ENCODE results near the gene EPHA2. TPM values are rescaled to one million over a fixed set of nuclear protein-coding genes. Genes with fewer than 3 reads are reported as not detected.

Gene EPHA2
- total and polyA plus RNA-seq, 4 donors, result 5.4 to 25.9 (median 15.7) TPM

DNA sequence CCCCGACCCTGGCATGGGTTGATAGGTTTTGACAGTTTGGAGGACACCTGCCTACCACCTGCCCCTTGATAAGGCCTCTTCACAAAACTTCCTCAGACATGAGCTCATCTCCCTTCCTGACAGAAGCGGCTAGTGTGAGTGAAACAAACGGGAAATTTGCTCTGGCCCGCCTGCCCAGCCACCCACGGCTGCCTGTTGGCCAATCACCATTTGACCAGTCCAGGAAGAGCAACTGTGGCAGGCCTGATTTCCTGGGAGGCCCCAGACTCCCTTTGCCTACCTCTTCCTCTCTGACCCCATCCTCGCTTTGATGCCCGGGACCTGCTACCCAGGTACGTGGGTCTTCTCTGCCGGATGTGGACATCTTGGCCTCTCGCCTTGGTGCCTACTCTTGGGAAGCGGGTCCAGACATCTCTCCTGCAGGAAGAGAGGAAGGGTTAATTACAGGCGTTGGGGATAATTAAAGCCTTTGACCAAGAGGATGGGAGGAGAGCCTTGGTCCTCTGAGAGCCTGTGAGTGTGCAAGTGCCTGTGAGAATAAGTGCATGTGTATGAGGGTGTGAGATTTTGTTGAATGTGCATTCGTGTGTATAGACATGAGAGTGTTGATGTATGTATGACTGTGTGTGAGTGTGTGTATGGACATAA, 1.1 kb upstream of the EPHA2 start:
- H3K4me3 ChIP-seq (ENCODE audit: low read length in 2 of 2), result no peak overlapping the region
- ATAC-seq (ENCODE audit: low FRiP score) (no peak), DNase-seq (peak in 1 of 2 donors; percentile 73)
- no peaks in the 10 kb centered on the region for H3K9me3 ChIP-seq (ENCODE audit: control insufficient read depth, low read length)
- no peaks in the 10 kb centered on the region for H3K36me3 ChIP-seq (ENCODE audit: control insufficient read depth in 1 of 2, insufficient read depth in 2 of 2, low read length in 1 of 2)
- H3K27me3 ChIP-seq (ENCODE audit: control insufficient read depth in 1 of 2, insufficient read depth in 2 of 2, low read length in 1 of 2), result no peaks in the 10 kb centered on the region
- H3K27ac ChIP-seq (ENCODE audit: low read depth in 1 of 2, low read length in 2 of 2), result no peak overlapping the region
- H3K4me1 ChIP-seq (ENCODE audit: control insufficient read depth in 1 of 2, insufficient read depth in 2 of 2, low read length in 2 of 2), result no peaks in the 10 kb centered on the region
- intact Hi-C loops (cut with DNase I), result no loop called here
- WGBS, 2 donors, result 87 to 89% methylated on average over 13 of the region's 13 CpGs

DNA sequence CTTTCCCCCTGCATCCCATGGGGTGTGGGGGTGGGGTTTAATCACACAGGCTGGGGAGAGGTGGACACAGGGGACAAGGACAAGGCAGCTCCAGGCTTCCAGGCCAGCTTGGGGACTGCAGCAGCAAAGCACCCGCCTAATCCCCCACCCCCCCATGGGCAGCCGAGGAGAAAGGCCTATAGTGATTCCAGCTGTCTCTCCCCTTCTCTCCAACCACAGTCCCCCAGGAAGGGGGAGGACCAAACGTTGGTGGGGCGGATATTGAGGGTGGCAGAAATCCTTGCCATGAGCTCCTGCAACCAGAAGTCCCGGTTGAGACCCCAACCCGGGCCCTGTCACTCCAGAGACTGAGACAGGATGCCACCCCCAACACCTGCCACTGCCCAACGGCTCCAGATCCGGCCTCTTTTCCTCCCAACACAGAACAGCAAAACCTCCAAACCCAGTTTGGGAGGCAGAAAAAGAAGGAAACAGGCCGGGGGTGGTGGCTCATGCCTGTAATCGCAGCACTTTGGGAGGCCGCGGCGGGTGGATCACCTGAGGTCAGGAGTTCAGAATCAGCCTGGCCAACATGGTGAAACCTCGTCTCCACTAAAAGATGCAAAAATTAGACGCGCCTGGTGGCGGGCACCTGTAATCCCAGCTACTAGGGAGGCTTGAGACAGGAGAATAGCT, 1.7 kb downstream of the EPHA2 start:
- H3K4me1 ChIP-seq (ENCODE audit: control insufficient read depth in 1 of 2, insufficient read depth in 2 of 2, low read length in 2 of 2), result no peaks in the 10 kb centered on the region
- H3K4me3 ChIP-seq (ENCODE audit: low read length in 2 of 2), result no peak overlapping the region
- WGBS, 2 donors, result 56 to 68% methylated on average over 17 of the region's 17 CpGs
- intact Hi-C loops (cut with DNase I), result loop anchor here in 1 of 2 donors (2.0 kb wide), 1 partner anchor 27 kb away; no protein-coding TSS in a partner anchor
- H3K36me3 ChIP-seq (ENCODE audit: control insufficient read depth in 1 of 2, insufficient read depth in 2 of 2, low read length in 1 of 2), result no peaks in the 10 kb centered on the region
- H3K9me3 ChIP-seq (ENCODE audit: control insufficient read depth, low read length), result no peaks in the 10 kb centered on the region
- H3K27me3 ChIP-seq (ENCODE audit: control insufficient read depth in 1 of 2, insufficient read depth in 2 of 2, low read length in 1 of 2), result no peaks in the 10 kb centered on the region
- ATAC-seq (ENCODE audit: low FRiP score), result no peak
- no peak for DNase-seq
- H3K27ac ChIP-seq (ENCODE audit: low read depth in 1 of 2, low read length in 2 of 2), result no peak overlapping the region

DNA sequence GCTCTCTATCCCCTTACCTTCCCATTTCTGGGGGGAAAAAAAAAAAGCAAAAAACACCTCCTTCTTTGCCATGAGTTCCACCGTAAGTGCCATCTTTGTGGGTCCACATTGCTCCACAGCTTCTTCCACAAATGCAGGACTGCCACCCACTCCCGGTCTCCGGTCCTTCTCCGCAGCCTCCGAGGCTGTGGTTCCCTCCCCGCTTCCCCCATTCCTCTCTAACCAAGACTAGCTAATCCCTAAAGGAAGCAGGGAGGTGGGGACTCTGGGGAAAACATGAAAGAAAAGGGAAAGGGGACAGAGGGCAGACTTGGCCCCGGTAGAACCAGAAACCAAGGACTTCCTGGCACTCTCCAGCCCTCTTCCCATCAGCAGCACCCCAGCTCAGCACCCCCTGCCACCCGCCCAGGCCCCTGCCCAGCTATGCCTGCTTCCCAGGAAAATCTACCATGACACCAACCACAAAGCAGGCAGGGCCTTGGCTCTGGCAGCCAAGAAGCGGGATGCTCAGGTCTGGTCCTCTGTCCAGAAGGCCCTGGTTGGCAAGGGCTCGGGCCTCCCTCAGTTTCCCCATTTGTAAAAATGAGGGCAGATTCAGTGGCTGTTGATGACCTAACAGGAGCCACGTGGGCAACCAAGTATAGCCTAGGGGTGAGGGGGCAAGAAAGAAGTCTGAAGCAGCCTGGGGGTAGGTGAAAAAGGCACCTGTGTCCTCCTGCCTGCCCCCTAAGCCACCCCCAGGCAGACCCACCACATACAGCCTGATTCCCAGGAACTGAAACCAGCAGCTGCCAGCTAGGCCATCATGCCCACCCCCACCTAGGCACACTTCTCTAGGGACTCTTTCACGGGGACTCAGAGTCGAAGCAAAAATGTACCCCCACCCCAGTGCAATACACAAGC, 2.5 kb downstream of the EPHA2 start:
- peaks cover 0 to under 1% of the 10 kb centered on the region in 2 donors for H3K36me3 ChIP-seq (ENCODE audit: control insufficient read depth in 1 of 2, insufficient read depth in 2 of 2, low read length in 1 of 2)
- H3K4me3 ChIP-seq (ENCODE audit: low read length in 2 of 2), result no peak overlapping the region
- DNase-seq (no peak), ATAC-seq (ENCODE audit: low FRiP score) (no peak)
- H3K27ac ChIP-seq (ENCODE audit: low read depth in 1 of 2, low read length in 2 of 2), result no peak overlapping the region
- 78 to 89% methylated on average over 13 of the region's 13 CpGs for WGBS, 2 donors
- H3K27me3 ChIP-seq (ENCODE audit: control insufficient read depth in 1 of 2, insufficient read depth in 2 of 2, low read length in 1 of 2), result no peaks in the 10 kb centered on the region
- intact Hi-C loops (cut with DNase I), result no loop called here
- no peaks in the 10 kb centered on the region for H3K9me3 ChIP-seq (ENCODE audit: control insufficient read depth, low read length)
- no peaks in the 10 kb centered on the region for H3K4me1 ChIP-seq (ENCODE audit: control insufficient read depth in 1 of 2, insufficient read depth in 2 of 2, low read length in 2 of 2)

DNA sequence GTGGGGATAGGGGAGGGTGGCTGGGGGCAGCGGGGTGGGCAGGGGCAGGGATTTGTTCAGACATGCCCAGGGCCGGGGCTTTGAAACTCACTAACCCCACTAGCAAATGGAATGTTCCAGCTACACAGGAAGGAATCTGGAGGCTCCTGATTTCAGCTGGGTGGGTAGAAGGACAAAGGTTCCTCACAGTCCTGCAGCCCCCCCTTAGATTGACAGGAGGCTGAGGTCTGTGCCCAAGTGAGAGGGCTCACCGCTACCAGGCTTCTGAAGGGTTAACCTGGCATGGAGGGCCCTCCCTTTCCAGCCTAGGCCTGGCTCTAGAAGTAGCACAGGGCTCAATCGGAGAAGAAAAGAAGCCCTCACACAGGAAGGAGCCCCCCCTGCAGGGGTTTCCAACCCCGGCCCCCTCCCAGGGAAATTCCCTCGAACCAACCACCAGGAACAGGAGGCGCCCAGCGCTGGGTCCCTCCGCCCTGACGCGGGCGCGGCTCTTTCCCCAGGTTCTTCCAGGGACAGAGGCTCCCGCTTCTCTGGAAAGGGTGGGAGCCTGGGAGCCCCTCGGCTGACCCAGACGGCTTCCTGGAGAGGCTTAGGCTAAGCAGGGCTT, 3.3 kb downstream of the EPHA2 start:
- Histone ChIP-seq H3K36me3 (ENCODE audit: control insufficient read depth in 1 of 2, insufficient read depth in 2 of 2, low read length in 1 of 2) (peaks cover 0 to 2% of the 10 kb centered on the region in 2 donors), H3K9me3 (ENCODE audit: control insufficient read depth, low read length) (no peaks in the 10 kb centered on the region), H3K4me1 (ENCODE audit: control insufficient read depth in 1 of 2, insufficient read depth in 2 of 2, low read length in 2 of 2) (no peaks in the 10 kb centered on the region), H3K27me3 (ENCODE audit: control insufficient read depth in 1 of 2, insufficient read depth in 2 of 2, low read length in 1 of 2) (no peaks in the 10 kb centered on the region), H3K4me3 (ENCODE audit: low read length in 2 of 2) (no peak overlapping the region), H3K27ac (ENCODE audit: low read depth in 1 of 2, low read length in 2 of 2) (no peak overlapping the region)
- DNase-seq (no peak), ATAC-seq (ENCODE audit: low FRiP score) (no peak)
- intact Hi-C loops (cut with DNase I), result no loop called here
- 84 to 86% methylated on average over 16 of the region's 16 CpGs for WGBS, 2 donors

DNA sequence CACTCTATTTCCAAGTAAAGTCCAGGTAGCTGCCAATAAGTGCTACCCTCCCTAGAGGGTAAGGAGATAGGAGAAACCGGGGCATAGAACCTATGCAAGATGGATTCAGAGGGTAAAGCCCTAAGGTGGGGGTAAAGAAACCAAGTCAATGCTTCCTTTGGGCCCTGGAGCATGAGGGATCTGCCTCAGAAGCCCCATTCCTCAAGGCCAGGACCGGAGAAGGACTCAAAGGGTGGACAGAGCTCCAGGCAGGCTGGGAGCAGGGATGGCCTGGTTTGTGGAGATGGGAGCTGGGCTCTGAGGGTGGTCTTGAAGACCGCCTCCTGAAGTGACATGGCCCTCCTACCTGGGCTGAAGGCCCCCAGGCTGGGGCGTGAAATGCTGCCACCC, 3.9 kb downstream of the EPHA2 start:
- 92 to 96% methylated on average over 4 of the region's 4 CpGs for WGBS, 2 donors
- ATAC-seq (ENCODE audit: low FRiP score), result no peak
- no peak for DNase-seq
- no peaks in the 10 kb centered on the region for H3K4me1 ChIP-seq (ENCODE audit: control insufficient read depth in 1 of 2, insufficient read depth in 2 of 2, low read length in 2 of 2)
- no peak overlapping the region for H3K27ac ChIP-seq (ENCODE audit: low read depth in 1 of 2, low read length in 2 of 2)
- intact Hi-C loops (cut with DNase I), result no loop called here
- H3K4me3 ChIP-seq (ENCODE audit: low read length in 2 of 2), result no peak overlapping the region
- H3K36me3 ChIP-seq (ENCODE audit: control insufficient read depth in 1 of 2, insufficient read depth in 2 of 2, low read length in 1 of 2), result peaks cover 0 to 2% of the 10 kb centered on the region in 2 donors
- H3K27me3 ChIP-seq (ENCODE audit: control insufficient read depth in 1 of 2, insufficient read depth in 2 of 2, low read length in 1 of 2), result no peaks in the 10 kb centered on the region
- H3K9me3 ChIP-seq (ENCODE audit: control insufficient read depth, low read length), result no peaks in the 10 kb centered on the region

DNA sequence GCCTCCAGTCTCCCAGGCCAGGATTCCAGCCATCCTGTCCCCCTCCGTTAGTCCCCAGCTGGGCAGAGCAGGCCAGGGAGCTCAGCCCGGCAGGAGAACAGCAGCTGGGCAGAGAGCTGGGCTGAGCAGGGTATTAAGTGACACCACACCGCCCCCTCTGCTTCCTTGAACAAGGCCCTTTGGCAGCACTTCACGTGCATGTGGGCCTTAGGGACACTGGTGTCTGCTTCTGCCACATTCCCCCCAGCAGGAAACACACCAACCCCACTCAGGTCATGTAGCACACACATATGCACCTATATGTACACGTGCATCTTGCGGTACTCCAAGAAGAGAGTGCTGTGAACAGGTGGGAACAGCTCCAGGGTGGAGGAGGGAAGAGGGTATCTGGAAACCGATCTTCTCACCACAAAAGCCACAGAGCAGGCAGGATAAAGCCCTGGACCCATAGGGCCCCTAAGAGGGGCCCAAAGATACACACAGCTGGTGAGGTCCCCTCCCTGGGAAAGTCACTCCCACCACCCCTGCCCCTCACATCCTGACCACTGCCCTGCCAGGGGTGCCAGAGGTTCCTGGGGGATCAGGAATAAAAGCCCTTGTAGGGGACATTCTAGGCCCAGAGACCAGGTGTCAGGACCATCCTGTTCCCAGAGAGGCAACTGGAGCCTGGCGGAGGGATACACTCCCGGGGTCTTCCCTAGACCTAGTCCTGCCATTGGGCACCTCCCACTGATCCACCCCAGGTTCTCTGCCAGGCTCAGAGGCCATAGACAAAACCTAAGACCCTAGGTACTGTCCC, 4.5 kb downstream of the EPHA2 start:
- WGBS, 2 donors, result 67% methylated on average over 9 of the region's 9 CpGs
- Histone ChIP-seq H3K27ac (ENCODE audit: low read depth in 1 of 2, low read length in 2 of 2) (no peak overlapping the region), H3K4me1 (ENCODE audit: control insufficient read depth in 1 of 2, insufficient read depth in 2 of 2, low read length in 2 of 2) (no peaks in the 10 kb centered on the region), H3K36me3 (ENCODE audit: control insufficient read depth in 1 of 2, insufficient read depth in 2 of 2, low read length in 1 of 2) (peaks cover 0 to 2% of the 10 kb centered on the region in 2 donors), H3K27me3 (ENCODE audit: control insufficient read depth in 1 of 2, insufficient read depth in 2 of 2, low read length in 1 of 2) (no peaks in the 10 kb centered on the region), H3K9me3 (ENCODE audit: control insufficient read depth, low read length) (no peaks in the 10 kb centered on the region), H3K4me3 (ENCODE audit: low read length in 2 of 2) (no peak overlapping the region)
- no peak for ATAC-seq (ENCODE audit: low FRiP score)
- no peak for DNase-seq
- intact Hi-C loops (cut with DNase I), result no loop called here

DNA sequence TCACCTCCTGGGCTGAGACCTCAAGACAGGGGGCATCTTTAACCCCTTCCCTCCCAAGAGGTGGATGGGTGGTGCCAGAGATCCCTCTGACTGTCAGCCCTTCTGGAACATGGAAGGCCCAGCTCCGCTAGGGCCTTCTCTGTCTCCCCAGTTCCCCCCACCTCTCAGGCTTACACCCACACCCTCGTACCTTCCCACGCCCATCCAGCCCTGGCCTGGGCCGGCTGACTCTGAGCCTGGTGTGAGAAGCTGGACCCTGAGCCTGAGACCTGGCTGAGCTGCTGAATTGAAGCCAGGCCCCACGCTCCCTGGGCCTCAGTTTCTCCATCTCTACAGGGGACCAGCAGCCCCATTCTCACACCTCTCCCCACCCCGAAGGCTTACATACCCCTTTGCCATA, 5.4 kb downstream of the EPHA2 start:
- Histone ChIP-seq H3K27ac (ENCODE audit: low read depth in 1 of 2, low read length in 2 of 2) (no peak overlapping the region), H3K9me3 (ENCODE audit: control insufficient read depth, low read length) (no peaks in the 10 kb centered on the region), H3K27me3 (ENCODE audit: control insufficient read depth in 1 of 2, insufficient read depth in 2 of 2, low read length in 1 of 2) (no peaks in the 10 kb centered on the region), H3K4me1 (ENCODE audit: control insufficient read depth in 1 of 2, insufficient read depth in 2 of 2, low read length in 2 of 2) (no peaks in the 10 kb centered on the region), H3K4me3 (ENCODE audit: low read length in 2 of 2) (no peak overlapping the region), H3K36me3 (ENCODE audit: control insufficient read depth in 1 of 2, insufficient read depth in 2 of 2, low read length in 1 of 2) (peaks cover 0 to 2% of the 10 kb centered on the region in 2 donors)
- intact Hi-C loops (cut with DNase I), result no loop called here
- ATAC-seq (ENCODE audit: low FRiP score), result no peak
- WGBS, 2 donors, result 82 to 84% methylated on average over 6 of the region's 6 CpGs
- no peak for DNase-seq
